ENCODE measurements around the gene ALX4. TPM values are rescaled to one million over a fixed set of nuclear protein-coding genes. Genes with fewer than 3 reads are reported as not detected.

The ALX4 gene
- polyA plus RNA-seq, 2 donors, result under 0.01 TPM; not detected in 1

Other genes with a start within 250 kb of the ALX4 start
- gene ACCS, start 243.9 kb downstream of the ALX4 start, polyA plus RNA-seq, result 10 to 100 TPM in 1 of 2 donors, 1 to 10 TPM in 1; 6.5 to 28.7 TPM
- gene EXT2, start 214.5 kb downstream of the ALX4 start, polyA plus RNA-seq, result 10 to 100 TPM; 13.5 to 16.4 TPM